Gastroesophageal sphincter (tissue), 3 donors: Measurements from ENCODE around the gene APBA1.

ENCODE experiments used
- EP300 ChIP-seq: sonication (generic); formaldehyde crosslinking; IDR thresholded peaks from one replicate; pipeline ENCODE4 v1.6.1; 2017; ENCODE audit warnings: antibody characterized with exemption, mild to moderate bottlenecking
- POLR2AphosphoS5 ChIP-seq: sonication (generic); formaldehyde crosslinking; IDR thresholded peaks from one replicate; pipeline ENCODE4 v1.6.1; 2017; ENCODE audit warnings: antibody characterized with exemption
- TF ChIP-seq, protein P1 (sequence below), 4 experiments: fragments of 200-600 bp in 2 of 4; fragments of 450-650 bp in 2 of 4; sonication (generic) in 1 of 4; IDR thresholded peaks; one replicate each; pipeline ENCODE4 v1.5.1; 2017 to 2019; ENCODE audit warnings: antibody characterized with exemption in 4 of 4, mild to moderate bottlenecking in 2 of 4, moderate library complexity in 2 of 4

DNA sequence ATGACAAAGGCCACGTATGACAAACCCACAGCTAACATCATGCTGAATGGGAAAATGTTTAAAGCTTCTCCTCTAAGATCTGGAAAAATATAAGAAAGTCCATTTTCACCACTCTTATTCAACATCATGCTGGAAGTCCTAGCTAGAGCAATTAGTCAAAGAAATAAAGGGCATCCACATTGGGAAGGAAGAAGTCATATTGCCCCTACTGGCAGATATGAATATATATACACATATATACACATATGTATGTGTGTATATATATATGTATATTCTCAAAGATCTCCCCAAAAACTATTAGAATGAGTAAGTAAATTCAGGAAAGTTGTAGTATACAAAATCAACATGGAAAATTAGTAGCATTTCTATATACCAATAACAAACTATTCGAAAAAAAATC, 17.1 kb downstream of the APBA1 start:
- TF ChIP-seq, protein P1, sequence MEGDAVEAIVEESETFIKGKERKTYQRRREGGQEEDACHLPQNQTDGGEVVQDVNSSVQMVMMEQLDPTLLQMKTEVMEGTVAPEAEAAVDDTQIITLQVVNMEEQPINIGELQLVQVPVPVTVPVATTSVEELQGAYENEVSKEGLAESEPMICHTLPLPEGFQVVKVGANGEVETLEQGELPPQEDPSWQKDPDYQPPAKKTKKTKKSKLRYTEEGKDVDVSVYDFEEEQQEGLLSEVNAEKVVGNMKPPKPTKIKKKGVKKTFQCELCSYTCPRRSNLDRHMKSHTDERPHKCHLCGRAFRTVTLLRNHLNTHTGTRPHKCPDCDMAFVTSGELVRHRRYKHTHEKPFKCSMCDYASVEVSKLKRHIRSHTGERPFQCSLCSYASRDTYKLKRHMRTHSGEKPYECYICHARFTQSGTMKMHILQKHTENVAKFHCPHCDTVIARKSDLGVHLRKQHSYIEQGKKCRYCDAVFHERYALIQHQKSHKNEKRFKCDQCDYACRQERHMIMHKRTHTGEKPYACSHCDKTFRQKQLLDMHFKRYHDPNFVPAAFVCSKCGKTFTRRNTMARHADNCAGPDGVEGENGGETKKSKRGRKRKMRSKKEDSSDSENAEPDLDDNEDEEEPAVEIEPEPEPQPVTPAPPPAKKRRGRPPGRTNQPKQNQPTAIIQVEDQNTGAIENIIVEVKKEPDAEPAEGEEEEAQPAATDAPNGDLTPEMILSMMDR (IDR thresholded peaks at IDR 0.05): no peak
- TF ChIP-seq EP300 (no peak), POLR2AphosphoS5 (no peak)
